Bronchus fibroblast of lung (primary cell): Measurements from ENCODE around the gene USP34. TPM values are rescaled to one million over a fixed set of nuclear protein-coding genes. Genes with fewer than 3 reads are reported as not detected.

Source experiments
- total RNA-seq: library from RNA; depleted of rRNA; stranded (reverse); fragments of >200 nt; gene quantifications from 2 replicates; pipeline ENCODE4 v1.2.3, GENCODE V29; 2015

The USP34 gene, protein sequence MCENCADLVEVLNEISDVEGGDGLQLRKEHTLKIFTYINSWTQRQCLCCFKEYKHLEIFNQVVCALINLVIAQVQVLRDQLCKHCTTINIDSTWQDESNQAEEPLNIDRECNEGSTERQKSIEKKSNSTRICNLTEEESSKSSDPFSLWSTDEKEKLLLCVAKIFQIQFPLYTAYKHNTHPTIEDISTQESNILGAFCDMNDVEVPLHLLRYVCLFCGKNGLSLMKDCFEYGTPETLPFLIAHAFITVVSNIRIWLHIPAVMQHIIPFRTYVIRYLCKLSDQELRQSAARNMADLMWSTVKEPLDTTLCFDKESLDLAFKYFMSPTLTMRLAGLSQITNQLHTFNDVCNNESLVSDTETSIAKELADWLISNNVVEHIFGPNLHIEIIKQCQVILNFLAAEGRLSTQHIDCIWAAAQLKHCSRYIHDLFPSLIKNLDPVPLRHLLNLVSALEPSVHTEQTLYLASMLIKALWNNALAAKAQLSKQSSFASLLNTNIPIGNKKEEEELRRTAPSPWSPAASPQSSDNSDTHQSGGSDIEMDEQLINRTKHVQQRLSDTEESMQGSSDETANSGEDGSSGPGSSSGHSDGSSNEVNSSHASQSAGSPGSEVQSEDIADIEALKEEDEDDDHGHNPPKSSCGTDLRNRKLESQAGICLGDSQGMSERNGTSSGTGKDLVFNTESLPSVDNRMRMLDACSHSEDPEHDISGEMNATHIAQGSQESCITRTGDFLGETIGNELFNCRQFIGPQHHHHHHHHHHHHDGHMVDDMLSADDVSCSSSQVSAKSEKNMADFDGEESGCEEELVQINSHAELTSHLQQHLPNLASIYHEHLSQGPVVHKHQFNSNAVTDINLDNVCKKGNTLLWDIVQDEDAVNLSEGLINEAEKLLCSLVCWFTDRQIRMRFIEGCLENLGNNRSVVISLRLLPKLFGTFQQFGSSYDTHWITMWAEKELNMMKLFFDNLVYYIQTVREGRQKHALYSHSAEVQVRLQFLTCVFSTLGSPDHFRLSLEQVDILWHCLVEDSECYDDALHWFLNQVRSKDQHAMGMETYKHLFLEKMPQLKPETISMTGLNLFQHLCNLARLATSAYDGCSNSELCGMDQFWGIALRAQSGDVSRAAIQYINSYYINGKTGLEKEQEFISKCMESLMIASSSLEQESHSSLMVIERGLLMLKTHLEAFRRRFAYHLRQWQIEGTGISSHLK (N-terminal part only)
- 26.0 and 37.7 TPM in 2 replicates for total RNA-seq

DNA sequence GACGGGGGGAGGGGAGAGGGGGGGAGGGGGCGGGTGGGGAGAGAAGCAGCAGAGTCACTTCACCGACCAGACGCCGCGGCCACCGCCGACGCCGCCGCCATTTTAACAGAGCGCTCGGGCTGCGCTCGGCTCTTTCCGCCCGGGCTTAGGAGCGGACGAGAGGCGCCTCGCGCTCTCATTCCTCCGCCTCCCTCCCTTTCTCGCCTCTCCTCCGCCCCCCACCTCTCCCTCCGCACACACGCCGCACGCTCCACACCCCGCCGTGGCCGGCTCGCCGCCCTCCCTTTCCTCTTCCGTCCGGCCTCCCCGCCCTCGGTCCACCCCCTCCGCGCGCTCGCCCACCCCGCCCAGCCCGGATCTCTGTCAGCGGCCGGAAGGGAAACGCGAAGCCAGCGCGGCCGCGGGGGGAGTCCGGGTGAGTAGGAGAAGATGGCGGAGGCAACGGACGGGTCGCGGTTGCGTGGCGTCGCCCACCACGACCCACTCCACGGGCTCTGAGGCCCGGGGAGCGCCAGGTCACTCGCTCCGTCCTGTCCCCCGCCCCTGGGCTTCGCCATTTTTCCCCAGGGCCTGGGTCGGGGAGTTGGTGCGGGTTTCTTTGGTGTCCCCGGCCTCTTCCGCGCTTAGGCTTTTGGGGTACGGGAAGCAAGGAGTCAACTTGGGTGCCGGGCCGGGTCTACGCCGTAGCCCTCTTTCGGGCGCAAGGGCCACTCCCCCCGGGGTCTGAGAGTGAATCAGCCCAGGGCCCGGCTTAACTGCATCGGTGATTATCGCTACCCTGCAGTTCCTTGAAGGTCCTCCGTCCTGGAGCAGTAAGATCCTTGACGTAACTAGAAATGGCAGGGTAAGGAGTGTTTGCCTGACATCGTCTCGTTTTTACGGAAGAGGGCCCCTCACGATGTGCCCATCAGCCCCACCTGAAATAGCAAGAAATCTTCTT lies at the start of gene USP34:
USP34 (minus strand) TSS at position 123 of the 940 bp plus-strand sequence. CDS start 395 bp downstream, outside the sequence.

DNA sequence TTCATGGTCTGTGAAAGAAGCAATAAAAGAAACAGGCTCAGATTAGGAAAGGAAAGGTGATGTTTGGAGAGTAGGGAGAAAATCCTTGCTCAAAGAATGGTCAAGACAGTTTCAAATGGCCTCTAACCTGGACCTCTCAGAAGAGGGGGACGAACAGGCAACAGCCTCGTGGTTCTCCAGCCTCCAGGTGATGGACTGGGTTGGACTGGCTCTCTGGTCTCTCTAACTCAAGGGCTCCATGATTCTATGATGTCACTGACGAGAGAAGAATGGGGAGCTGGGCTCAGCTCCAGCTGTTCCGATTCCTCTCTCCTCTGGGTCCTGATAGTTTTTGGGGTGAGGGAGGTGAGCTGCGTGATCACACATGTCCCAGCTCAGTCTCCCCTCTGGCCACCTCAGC lies 309.0 kb downstream of the USP34 start, which contains the start of gene C2orf74:
C2orf74 (plus strand) TSS at position 301 of the 400 bp plus-strand sequence. CDS start 327 bp downstream, outside the sequence.

Other genes starting within 250 kb of the USP34 start
- gene XPO1, start 67.3 kb upstream of the USP34 start, total RNA-seq = 99.3 and 129 TPM in 2 replicates